Chondrocyte (in vitro differentiated cells): ENCODE measurements around the gene KAT6B. TPM values are rescaled to one million over a fixed set of nuclear protein-coding genes. Genes with fewer than 3 reads are reported as not detected.

ENCODE experiments used
- DNase-seq: peaks from one replicate; pipeline ENCODE4 v3.0.0; 2021; ENCODE audit warnings: mixed read lengths, low spot score
- H3K27ac Mint-ChIP-seq: one replicate; pipeline ENCODE4 v1.8.0; 2021; ENCODE audit warnings: mild to moderate bottlenecking, moderate library complexity, mixed read lengths; ENCODE audit not compliant: unreplicated experiment
- H3K27me3 Mint-ChIP-seq: 2 replicates; pipeline ENCODE4 v1.8.0; 2021; ENCODE audit warnings: low read depth, mixed read lengths
- H3K36me3 Mint-ChIP-seq: 2 replicates; pipeline ENCODE4 v1.8.0; 2021; ENCODE audit warnings: low read depth, mixed read lengths
- H3K4me1 Mint-ChIP-seq: 2 replicates; pipeline ENCODE4 v1.8.0; 2021; ENCODE audit warnings: low read depth, mild to moderate bottlenecking, mixed read lengths
- H3K4me3 Mint-ChIP-seq: one replicate; pipeline ENCODE4 v1.8.0; 2021; ENCODE audit warnings: mild to moderate bottlenecking, moderate library complexity, mixed read lengths; ENCODE audit not compliant: unreplicated experiment
- H3K9me3 Mint-ChIP-seq: 2 replicates; pipeline ENCODE4 v1.8.0; 2021; ENCODE audit warnings: low read depth, mixed read lengths
- total RNA-seq: library from RNA; stranded (reverse); gene quantifications from 3 replicates; pipeline ENCODE4 v1.2.1, GENCODE V29; 2021
- TF ChIP-seq, protein P1 (sequence below): fragments of 200-600 bp; sonication (generic); IDR thresholded peaks from 2 replicates; pipeline ENCODE4 v1.5.0; 2021; ENCODE audit warnings: antibody characterized with exemption, mild to moderate bottlenecking, moderate library complexity

KAT6B gene
- total RNA-seq, 1 donor from 2014 or later, result 20.8 TPM

GRCh38 chr10:75057680-75058079 lies 231.3 kb downstream of the KAT6B start:
- no peak overlapping the region for H3K4me3 Mint-ChIP-seq
- DNase-seq, result no peak
- no peaks in the 10 kb centered on the region for H3K4me1 Mint-ChIP-seq
- no peaks in the 10 kb centered on the region for H3K27me3 Mint-ChIP-seq
- H3K9me3 Mint-ChIP-seq, result peaks cover 3% of the 10 kb centered on the region
- no peaks in the 10 kb centered on the region for H3K36me3 Mint-ChIP-seq
- TF ChIP-seq, protein P1, sequence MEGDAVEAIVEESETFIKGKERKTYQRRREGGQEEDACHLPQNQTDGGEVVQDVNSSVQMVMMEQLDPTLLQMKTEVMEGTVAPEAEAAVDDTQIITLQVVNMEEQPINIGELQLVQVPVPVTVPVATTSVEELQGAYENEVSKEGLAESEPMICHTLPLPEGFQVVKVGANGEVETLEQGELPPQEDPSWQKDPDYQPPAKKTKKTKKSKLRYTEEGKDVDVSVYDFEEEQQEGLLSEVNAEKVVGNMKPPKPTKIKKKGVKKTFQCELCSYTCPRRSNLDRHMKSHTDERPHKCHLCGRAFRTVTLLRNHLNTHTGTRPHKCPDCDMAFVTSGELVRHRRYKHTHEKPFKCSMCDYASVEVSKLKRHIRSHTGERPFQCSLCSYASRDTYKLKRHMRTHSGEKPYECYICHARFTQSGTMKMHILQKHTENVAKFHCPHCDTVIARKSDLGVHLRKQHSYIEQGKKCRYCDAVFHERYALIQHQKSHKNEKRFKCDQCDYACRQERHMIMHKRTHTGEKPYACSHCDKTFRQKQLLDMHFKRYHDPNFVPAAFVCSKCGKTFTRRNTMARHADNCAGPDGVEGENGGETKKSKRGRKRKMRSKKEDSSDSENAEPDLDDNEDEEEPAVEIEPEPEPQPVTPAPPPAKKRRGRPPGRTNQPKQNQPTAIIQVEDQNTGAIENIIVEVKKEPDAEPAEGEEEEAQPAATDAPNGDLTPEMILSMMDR, result no peak
- H3K27ac Mint-ChIP-seq, result no peak overlapping the region

DNA sequence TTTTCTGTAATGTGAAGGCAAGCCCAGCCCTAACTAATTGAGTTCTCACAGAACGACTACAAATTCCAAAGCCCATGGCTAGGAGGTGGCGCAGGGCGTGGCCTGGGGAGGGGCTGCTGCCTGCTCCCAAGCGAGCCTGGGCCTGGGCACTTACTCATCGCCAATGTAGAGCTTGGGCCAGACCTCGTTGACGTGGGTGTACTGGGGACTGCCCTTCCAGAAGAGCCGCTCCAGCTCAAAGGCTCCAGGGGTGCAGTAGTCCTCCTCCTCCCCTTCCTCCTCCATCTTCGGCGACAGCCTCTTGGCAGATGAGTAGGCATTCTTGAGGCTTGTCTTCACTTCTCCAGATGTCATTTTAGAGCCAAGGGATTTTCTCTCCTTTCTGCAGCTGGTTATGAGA lies 231.8 kb downstream of the KAT6B start:
- Mint-ChIP-seq H3K9me3 (peaks cover 3% of the 10 kb centered on the region), H3K36me3 (no peaks in the 10 kb centered on the region), H3K27me3 (no peaks in the 10 kb centered on the region), H3K27ac (no peak overlapping the region), H3K4me1 (no peaks in the 10 kb centered on the region), H3K4me3 (no peak overlapping the region)
- DNase-seq, result no peak
- TF ChIP-seq, protein P1, result no peak

DNA sequence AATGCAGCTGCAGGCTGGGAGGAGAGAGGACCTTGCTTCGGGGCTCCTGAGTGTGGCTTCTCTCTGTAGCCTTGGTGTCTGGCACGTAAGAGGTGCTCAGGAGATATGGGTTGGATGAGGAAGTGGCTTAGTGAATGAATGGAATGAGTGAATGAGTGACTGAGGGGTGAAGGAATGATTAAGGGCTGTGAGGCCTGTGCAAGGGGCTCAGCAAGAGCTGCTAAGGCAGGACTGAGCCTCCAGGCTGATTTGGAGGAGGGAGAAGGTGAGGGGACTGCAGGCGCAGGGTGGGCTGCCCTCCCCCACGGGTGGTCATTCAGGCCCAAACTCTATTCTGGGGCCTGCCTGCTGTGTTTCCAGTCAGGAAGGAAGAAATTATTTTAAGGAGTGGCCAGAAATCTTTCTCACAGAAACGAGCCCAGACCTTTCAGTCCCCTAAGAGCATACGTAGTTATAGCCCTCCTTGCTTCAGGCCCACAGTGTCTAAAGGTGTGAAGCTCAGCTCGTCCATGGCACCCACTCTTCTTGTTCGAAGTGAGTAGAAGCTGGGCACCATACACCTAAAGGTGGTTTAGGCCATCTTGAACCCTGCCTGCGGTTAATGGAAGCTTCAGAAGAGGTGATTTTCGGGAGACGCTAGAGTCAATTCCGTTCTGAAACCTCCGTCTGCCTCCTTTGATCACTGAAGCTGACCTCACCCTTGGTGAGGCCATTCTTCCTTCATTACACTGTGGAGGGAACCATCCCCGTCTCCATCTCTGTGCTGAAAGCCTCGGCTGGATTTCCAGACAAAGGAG lies 235.5 kb downstream of the KAT6B start:
- Mint-ChIP-seq H3K27me3 (no peaks in the 10 kb centered on the region), H3K27ac (no peak overlapping the region), H3K36me3 (no peaks in the 10 kb centered on the region), H3K9me3 (no peaks in the 10 kb centered on the region), H3K4me1 (no peaks in the 10 kb centered on the region), H3K4me3 (no peak overlapping the region)
- no peak for DNase-seq
- TF ChIP-seq, protein P1, result no peak

- no peak overlapping the region for H3K4me3 Mint-ChIP-seq
- no peaks in the 10 kb centered on the region for H3K4me1 Mint-ChIP-seq
- no peaks in the 10 kb centered on the region for H3K27me3 Mint-ChIP-seq
- no peaks in the 10 kb centered on the region for H3K9me3 Mint-ChIP-seq
- TF ChIP-seq, protein P1, result no peak
- no peaks in the 10 kb centered on the region for H3K36me3 Mint-ChIP-seq
- no peak for DNase-seq
- no peak overlapping the region for H3K27ac Mint-ChIP-seq
Measured at GRCh38 chr10:75062506-75063299, 236.3 kb downstream of the KAT6B start.

DNA sequence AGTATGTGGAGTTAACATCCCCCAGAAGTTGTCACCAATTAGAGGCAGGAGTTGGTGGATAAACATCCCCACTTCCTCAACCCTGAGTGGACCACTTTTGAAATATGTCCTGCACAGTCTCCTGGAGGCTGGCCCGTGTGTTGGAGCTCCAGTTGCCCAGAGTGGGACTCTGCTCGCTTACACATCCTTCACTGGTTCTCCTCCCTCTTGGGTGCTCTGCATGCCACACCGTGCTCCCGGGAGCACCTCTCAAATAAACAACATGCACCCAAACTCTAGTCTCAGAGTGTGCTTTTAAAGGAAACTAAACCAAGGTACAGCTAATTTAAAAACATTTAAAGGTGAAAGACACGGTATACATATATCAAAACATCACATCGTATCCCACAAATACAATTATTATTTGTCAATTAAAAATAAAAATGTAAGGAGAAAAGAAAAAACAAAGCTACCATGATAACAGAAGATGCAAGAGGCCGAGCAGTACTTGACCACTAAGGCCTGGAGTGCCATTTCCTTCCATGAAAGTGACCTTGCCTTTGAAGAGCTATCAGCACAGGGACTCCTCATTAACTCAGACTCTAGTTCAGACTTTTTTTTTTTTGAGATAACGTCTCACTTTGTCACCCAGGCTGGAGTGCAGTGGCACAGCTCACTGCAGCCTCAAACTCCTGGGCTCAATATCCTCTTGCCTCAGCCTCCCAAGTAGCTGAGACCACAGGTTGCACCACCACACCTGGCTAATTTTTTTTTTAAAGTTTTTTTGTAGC lies 237.2 kb downstream of the KAT6B start:
- H3K27me3 Mint-ChIP-seq, result no peaks in the 10 kb centered on the region
- no peak for DNase-seq
- H3K9me3 Mint-ChIP-seq, result no peaks in the 10 kb centered on the region
- TF ChIP-seq, protein P1, result no peak
- H3K4me3 Mint-ChIP-seq, result no peak overlapping the region
- no peak overlapping the region for H3K27ac Mint-ChIP-seq
- no peaks in the 10 kb centered on the region for H3K36me3 Mint-ChIP-seq
- H3K4me1 Mint-ChIP-seq, result peaks cover 2% of the 10 kb centered on the region
